ENCODE measurements around the gene CAMTA1.
"Not testable (repeated sequence)": the region's sequence is repeated elsewhere in the genome, so short reads cannot be mapped to it uniquely, and the experiment has no call there.

CAMTA1 gene

DNA sequence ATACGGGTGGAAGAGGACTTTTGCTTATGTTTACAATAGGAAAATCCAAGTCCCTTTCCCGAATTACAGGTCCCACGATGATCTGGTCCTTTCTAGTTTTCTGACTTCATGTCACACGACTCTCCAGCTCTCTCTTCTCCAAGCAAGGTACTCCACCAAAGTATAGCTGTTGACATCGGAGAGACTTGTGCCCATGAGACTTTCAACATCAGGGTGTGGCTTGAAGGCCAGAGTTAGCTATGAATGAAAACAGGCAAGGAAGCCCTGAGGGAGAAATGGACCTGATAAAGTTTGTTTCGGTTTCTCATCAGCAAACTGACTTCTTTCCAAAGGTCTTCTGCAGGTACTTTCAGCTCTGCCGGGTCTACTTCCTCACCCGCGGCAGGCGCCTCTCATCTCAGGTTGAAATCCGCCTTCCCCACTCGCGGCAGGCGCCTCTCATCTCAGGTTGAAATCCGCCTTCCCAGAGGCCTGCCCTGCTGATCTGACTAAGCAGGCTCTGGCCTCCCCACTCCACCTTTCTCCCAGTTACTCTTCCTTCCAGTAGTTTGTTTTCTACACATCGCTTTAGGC lies 996.8 kb downstream of the CAMTA1 start:
- DNase-seq: no peak

DNA sequence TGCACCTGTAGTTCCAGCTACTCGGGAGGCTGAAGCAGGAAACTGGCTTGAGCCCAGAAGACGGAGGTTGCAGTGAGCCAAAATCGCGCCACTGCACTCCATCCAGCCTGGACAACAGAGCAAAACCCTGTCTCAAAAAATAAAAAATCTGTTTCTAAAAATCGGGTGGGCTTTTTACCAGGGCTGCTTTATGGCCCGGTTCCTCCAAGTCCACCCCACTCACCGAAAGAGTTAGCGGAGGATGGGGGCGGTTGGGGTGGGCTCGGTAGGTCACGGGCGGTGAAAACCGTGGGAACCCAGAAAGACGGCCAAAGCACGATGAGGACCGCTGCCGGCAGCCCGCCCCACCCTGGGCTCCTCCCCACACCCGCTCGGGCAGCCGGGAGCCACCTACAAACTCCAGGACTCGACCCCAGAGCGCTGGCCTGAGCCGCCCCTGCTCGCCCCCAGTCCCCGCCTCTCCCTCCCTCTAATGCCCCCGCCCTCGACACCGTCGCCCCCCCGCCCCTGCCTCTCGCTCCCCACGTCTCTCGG lies 998.0 kb downstream of the CAMTA1 start:
- peak in 38 of 51 donors; percentile 24 to 92 (median 74) for DNase-seq

DNA sequence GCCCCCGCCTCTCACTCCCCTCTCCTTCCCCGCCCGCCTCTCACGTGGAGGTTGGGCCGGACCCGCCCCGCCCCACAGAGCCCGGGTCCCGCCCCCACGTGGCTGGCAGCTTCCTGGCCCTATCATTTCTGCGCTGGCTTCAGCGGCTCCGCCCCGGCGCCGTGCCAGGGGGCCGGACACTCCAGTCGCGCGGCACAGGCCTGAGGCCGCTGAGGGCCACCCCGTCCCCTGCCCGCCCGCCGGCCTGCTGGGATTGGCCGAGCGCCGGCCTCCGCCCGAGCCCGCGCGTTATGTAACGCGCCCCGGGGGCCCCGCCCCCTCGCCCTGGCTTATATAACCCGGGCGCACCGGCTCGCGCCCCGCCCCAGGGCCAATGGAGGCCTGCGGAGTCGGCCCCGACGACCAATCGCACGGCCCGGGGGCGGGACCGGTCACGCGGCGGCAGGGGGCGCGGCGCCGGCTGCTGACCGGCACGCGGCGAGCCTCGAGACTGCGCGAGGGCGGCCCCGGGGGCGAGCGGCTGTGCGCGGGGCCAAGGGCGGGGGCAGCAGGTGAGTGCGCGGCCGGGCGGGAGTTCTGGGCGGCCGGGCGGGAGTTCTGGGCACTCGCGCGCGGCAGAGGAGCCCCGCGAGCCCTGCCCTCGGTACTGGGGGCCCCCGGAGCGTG lies 998.7 kb downstream of the CAMTA1 start, which contains the start of gene PER3:
PER3 (plus strand) TSS at position 466 of the 666 bp plus-strand sequence. CDS start 587 bp downstream, outside the sequence.
- peak; percentile 59 to 100 (median 97) for DNase-seq

DNA sequence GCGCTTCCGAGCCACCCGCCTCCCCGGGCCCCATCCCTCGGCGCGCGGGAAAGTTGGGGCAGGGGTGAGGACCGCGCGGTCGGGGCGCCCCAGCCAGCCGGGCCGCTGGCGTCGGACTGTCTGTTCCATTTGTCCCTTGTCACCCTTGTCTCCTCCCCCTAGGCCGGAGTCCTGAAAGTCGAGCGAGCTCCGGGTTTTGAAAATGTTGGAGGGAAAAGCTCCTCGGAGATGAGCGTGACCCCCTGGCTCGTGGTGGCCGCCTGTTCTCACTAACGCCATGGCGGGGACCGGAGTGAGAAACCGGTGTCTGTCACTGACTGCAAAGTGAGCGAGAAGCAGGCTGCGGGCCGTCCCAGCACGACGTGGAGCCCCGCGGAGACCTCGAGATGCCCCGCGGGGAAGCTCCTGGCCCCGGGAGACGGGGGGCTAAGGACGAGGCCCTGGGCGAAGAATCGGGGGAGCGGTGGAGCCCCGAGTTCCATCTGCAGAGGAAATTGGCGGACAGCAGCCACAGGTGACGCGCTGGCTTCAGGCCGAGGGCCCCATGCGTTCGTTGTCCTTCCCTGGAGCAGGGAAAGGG lies 999.3 kb downstream of the CAMTA1 start:
- peak in 12 of 51 donors; percentile 33 to 61 (median 42) for DNase-seq

DNA sequence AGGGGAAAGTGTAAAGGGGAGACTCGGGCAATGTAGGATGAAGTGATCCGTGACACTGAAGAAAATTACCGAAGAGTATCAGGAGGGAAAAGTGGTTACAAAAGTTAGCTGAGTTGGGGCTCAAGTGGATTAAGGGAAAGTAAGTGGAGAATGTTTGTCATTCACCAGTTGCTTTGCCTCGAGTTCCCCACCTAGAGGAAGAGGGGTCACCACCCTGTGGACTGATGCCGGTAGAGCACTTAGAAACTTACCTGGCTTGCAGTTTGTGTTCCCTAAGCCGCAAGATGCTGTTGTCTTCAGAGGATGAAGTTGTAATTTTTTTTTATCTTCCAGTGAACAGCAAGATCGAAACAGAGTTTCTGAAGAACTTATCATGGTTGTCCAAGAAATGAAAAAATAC lies 999.9 kb downstream of the CAMTA1 start:
- DNase-seq: no peak

DNA sequence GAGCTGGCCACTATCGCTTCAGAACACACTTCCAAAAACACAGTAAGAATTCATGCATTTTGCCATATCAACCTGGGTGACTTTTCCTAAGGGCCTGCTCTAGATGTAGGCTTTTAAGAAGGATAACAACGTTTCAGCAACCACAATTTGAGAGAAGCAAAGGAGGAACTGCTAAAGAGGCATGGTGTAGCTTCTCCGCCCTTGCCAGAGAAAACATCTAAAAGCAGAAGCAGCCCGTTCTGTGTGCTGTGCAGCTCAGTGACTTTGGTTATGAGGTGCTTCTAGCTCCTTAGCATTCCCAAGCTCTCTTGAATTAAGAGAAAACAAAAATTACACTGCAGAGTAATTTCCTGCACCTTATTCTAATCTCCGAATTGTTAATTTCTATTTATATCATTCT lies 1001.5 kb downstream of the CAMTA1 start:
- DNase-seq: no peak

DNA sequence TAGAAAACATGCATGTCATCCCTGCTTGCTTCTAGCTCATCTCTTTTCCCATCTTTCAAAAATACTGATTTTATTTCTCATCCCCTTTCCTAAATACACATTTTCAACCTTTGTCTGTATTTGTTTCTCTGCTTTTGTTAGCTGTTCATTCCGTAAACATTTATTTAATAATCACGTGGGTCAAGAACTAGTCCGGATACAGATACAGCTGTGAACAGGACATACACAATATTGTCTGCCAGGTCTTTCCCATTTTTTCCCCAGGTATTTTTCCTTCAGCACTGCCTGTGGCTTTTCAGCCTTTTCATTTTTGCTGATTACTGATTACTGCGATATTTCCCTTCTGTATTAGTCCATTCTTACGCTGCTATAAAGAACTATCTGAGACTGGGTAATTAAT lies 1004.6 kb downstream of the CAMTA1 start:
- DNase-seq: no peak

DNA sequence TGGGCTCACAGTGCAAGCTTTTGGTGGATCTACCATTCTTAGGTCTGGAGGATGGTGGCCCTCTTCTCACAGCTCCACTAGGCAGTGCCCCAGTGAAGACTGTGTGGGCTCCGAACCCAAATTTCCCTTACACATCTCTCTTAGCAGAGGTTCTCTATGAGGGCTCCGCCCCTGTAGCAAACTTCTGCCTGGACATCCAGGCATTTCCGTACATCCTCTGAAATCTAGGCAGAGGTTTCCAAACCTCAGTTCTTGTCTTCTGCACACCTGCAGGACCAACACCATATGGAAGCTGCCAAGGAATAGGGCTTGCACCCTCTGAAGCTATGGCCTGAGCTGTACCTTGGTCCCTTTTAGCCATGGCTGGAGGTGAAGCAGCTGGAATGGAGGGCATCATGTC lies 1005.8 kb downstream of the CAMTA1 start:
- DNase-seq: not testable (repeated sequence)

DNA sequence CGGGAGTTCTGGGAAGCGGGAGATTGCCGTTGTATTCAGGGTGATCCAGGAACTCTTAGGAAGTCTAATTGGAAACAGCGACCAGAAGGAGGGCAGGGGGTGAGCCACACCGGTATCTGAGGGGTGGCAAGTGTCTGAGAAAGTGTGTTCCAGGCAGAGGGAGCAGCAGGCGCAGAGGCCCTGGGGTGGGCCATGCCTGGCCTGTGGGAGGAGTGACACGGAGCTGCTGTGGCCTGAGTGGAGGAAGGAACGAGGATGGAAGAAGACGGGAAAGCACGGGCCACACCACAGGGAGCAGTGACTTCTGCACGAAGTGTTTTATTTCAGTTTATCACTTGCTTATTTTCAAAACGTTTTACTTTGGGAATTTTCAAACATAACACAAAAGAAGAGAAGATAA lies 1010.2 kb downstream of the CAMTA1 start:
- DNase-seq: no peak

DNA sequence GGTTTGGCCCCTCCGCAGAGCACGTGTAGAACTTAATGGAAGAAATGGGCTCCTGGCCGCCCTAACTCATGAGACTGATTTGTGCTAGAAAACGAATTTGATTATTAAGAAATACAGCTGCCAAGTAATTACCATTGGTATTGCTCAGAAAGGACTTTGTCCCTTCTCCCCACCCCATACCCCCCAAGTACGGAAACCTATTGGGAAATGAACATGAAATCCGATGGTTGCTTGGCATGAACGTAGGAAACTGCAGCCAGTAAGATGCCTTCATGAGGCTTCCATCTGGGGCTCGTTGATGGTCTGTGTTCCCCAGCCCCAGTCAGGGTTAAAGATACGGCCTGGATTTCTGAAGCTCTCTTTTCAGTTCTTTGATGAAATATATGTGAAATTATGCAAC lies 1020.2 kb downstream of the CAMTA1 start:
- no peak for DNase-seq

DNA sequence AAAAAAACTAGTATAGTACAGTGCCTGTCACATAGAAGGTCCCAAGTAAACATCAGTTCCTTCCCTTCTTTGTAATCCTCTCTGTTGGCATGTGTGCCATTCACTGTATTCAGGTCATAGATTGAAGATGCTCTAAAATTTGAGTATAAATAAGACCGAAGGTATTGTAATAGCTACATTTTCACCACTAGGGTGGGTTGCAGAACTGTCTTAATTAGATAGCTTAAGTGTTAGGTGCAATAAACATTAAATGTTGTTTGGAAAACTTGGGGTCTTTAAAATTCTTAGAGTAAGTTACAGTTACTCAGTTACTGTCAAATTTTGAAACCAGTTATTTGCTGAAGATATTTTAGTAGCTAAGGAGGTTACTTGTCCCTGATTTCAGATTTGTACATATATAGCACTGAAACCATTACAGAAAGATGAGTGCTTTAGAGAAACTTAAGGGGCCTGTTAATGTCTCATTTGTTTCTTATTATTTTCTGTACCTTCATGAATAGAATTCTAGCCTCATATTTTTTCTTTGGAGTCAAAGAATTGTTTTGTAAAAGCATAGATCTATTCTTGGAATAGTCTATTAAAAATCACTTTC lies 1023.1 kb downstream of the CAMTA1 start:
- DNase-seq: no peak

DNA sequence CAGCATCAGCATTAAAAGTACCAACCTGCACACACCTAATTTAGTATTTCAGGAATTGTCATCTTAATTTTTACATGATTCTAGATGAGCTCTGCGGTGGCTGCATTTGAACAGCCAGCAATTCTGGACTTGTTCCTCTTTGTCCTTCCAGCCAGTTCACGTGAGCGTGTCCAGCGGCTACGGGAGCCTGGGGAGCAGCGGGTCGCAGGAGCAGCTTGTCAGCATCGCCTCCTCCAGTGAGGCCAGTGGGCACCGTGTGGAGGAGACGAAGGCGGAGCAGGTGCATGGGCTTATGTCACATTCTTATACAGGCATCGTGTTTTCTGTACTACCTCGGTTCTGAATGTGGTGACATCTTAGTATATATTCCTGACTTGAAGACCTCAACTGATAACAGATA lies 1024.5 kb downstream of the CAMTA1 start:
- no peak for DNase-seq

DNA sequence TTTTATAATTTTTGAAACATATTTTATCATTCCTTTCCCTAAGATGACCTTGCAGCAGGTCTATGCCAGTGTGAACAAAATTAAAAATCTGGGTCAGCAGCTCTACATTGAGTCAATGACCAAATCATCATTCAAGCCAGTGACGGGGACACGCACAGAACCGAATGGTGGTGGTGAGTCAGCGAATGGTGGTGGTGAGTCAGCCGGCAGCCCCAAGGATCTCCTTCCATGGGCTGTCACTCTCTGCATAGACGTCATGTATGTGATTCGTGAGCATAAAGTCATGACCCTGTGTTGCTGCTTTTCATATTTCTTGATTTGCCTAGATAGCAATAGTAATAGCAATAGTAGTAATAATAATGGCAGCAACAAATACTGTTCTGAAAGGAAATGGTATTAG lies 1025.1 kb downstream of the CAMTA1 start:
- peak in 1 of 51 donors; percentile 49 for DNase-seq

DNA sequence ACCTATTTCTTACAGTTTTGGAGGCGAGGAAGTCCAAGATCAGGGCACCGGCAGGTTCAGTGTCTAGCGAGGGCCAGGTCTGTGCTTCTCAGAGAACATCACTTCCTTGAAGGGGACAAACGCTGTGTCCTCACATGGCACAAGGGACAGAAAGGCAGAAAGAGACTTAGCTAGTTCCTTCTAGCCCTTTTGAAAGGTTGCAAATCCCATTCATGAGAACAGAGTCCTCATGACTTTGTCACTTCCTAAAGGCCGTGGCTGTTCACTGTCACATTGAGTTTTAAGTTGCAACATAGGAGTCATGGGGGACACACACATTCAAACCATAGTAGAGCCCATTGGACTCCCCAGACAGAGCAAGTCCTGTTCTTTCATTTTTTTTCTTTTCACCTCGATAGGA lies 1026.2 kb downstream of the CAMTA1 start:
- DNase-seq: no peak

DNA sequence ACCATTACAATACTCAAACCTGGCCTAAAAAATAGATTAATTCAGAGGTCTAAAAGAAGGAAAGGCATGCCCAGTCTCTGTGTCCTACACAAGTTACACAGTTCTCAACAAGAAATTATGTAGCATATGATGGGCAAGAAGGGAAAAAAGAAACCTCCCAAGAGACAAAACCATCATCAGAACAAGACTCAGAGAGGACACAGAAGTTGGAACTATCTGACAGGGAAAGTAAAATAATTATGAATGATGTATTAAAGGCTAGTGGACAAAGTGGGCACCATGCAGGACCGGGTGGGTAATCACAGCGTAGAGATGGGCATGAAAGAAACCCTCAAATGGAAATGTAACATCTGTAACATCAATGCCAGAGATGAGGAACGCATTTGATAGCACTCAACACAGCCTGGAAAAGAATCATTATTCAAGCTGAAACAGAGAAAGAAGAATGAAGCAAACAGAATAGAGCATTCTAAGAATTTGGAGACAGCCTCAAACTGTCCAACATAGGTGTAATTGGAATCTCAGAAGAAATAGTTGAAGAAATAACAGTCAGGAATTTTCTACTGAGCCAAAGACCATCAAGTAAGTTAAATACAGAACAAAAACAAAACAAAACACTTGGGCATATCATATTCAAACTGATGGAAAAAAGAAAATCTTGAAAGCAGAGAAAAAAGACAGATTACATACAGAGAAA lies 1028.6 kb downstream of the CAMTA1 start:
- no peak for DNase-seq

Measured in hypothalamus (tissue), 51 donors.